ENCODE measurements around the gene TRNP1.

DNA sequence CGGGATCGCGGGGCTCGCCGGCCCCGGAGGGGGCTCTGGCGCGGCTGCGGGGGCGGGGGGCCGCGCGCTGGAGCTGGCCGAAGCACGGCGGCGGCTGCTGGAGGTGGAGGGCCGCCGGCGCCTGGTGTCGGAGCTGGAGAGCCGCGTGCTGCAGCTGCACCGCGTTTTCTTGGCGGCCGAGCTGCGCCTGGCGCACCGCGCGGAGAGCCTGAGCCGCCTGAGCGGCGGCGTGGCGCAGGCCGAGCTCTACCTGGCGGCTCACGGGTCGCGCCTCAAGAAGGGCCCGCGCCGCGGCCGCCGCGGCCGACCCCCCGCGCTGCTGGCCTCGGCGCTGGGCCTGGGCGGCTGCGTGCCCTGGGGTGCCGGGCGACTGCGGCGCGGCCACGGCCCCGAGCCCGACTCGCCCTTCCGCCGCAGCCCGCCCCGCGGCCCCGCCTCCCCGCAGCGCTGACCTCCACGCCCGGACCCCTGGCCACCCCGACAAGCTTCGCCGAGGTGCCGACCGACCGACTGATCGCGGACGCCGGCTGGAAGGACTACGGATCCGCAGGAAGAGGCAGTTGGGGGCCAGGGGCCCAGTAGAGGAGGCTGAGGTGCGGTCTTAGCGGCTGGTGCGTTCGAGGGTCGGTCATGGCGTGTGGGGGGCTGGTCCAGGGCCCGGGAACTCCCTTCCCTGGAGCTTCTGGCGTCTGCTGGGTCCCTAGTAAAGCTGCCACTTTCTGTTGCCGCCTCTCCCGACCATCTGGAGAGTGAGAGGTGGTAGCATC, 711 bp downstream of the TRNP1 start:
- TF ChIP-seq, protein P1, sequence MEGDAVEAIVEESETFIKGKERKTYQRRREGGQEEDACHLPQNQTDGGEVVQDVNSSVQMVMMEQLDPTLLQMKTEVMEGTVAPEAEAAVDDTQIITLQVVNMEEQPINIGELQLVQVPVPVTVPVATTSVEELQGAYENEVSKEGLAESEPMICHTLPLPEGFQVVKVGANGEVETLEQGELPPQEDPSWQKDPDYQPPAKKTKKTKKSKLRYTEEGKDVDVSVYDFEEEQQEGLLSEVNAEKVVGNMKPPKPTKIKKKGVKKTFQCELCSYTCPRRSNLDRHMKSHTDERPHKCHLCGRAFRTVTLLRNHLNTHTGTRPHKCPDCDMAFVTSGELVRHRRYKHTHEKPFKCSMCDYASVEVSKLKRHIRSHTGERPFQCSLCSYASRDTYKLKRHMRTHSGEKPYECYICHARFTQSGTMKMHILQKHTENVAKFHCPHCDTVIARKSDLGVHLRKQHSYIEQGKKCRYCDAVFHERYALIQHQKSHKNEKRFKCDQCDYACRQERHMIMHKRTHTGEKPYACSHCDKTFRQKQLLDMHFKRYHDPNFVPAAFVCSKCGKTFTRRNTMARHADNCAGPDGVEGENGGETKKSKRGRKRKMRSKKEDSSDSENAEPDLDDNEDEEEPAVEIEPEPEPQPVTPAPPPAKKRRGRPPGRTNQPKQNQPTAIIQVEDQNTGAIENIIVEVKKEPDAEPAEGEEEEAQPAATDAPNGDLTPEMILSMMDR (IDR thresholded peaks at IDR 0.05) = no peak
- TF ChIP-seq EP300 (IDR thresholded peaks at IDR 0.05) = no peak
- no peak for TF ChIP-seq POLR2A (IDR thresholded peaks at IDR 0.05; ENCODE audit: low read depth)
